ENCODE data around the gene TSPAN17. TPM values are rescaled to one million over a fixed set of nuclear protein-coding genes. Genes with fewer than 3 reads are reported as not detected.

The TSPAN17 gene
- total RNA-seq, 1 donor from 2014 or later: 41.8 TPM

DNA sequence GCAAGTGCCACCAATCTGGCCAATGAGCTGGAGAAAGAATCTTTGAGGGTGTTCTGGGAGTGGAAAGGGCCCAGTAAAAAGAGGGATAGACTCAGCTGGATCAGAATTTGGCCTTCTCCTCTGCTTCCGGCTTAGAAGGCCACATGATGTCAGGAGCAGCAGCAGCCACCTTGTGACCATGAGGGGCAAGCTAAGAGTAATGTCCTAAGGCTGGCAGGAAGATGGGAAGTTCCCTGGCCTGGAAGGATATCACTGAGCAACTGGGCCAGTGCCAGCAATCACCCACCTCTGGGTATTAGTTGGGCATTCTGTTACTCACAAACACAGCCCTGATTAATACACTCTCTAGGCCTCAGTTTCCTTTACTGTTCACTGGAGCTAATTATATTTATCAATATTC is 44.2 kb downstream of the TSPAN17 start:
- no peak overlapping the region for H3K4me3 Mint-ChIP-seq (ENCODE audit: unreplicated experiment)
- H3K9me3 Mint-ChIP-seq (ENCODE audit: unreplicated experiment): no peaks in the 10 kb centered on the region
- DNase-seq (ENCODE audit: extremely low spot score, unreplicated experiment): no peak
- no peaks in the 10 kb centered on the region for H3K4me1 Mint-ChIP-seq (ENCODE audit: unreplicated experiment)
- TF ChIP-seq, protein P1, sequence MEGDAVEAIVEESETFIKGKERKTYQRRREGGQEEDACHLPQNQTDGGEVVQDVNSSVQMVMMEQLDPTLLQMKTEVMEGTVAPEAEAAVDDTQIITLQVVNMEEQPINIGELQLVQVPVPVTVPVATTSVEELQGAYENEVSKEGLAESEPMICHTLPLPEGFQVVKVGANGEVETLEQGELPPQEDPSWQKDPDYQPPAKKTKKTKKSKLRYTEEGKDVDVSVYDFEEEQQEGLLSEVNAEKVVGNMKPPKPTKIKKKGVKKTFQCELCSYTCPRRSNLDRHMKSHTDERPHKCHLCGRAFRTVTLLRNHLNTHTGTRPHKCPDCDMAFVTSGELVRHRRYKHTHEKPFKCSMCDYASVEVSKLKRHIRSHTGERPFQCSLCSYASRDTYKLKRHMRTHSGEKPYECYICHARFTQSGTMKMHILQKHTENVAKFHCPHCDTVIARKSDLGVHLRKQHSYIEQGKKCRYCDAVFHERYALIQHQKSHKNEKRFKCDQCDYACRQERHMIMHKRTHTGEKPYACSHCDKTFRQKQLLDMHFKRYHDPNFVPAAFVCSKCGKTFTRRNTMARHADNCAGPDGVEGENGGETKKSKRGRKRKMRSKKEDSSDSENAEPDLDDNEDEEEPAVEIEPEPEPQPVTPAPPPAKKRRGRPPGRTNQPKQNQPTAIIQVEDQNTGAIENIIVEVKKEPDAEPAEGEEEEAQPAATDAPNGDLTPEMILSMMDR (IDR thresholded peaks at IDR 0.05): no peak
- H3K36me3 Mint-ChIP-seq (ENCODE audit: unreplicated experiment): no peaks in the 10 kb centered on the region
- H3K27me3 Mint-ChIP-seq (ENCODE audit: unreplicated experiment): peaks cover 72% of the 10 kb centered on the region
- H3K27ac Mint-ChIP-seq (ENCODE audit: unreplicated experiment): no peak overlapping the region

DNA sequence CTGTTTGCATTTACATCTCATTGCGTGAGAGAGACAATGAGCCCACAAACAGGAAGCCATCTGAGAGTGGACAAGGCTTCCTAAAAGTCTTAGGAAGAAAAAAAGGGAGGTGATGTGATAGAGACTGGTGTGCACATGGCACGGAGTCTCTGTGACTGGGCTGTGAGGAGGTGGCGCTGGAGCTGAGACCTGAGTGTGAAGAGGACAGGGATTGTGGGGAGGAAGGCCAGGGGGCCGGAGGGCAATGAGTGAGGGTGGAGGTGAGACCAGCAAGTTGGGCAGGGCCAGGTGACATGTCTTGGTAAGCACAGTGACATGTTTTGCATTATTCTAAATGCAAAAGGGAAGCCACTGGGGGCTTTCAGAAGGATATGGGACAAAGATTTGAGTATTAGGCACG is 45.0 kb downstream of the TSPAN17 start:
- DNase-seq (ENCODE audit: extremely low spot score, unreplicated experiment): no peak
- no peaks in the 10 kb centered on the region for H3K4me1 Mint-ChIP-seq (ENCODE audit: unreplicated experiment)
- H3K9me3 Mint-ChIP-seq (ENCODE audit: unreplicated experiment): no peaks in the 10 kb centered on the region
- H3K27ac Mint-ChIP-seq (ENCODE audit: unreplicated experiment): no peak overlapping the region
- peaks cover 73% of the 10 kb centered on the region for H3K27me3 Mint-ChIP-seq (ENCODE audit: unreplicated experiment)
- no peaks in the 10 kb centered on the region for H3K36me3 Mint-ChIP-seq (ENCODE audit: unreplicated experiment)
- H3K4me3 Mint-ChIP-seq (ENCODE audit: unreplicated experiment): no peak overlapping the region
- TF ChIP-seq, protein P1 (IDR thresholded peaks at IDR 0.05): no peak

DNA sequence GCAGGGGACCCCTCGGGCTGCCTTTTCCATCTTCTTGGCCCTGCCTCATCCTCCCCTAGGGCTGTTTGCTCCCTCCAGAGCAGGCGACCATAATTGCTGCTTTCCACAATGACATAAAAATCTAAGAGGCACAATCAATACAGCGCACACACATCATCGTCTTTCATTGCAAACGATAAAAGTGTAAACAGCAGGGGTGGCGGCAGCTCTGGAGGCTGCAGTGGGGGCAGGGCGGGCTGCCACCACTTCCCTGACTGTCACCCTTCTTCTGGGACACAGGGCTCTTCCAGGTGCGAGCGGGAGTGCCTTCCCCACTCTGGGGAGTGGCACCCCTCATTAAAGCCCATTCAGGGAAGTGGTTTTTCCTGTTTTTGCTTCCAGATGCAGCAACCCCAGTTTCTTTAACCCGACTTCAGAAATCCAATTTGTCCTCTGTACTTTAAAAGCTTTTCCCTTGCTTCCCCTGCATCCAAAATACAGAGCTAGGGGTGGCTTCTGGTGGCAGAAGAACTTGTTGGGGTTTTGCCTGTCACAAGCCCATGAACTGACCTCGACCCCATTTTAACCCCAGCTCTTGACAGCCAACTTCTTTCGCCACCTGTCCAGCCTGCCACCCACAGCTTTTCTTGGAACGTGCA is 45.7 kb downstream of the TSPAN17 start:
- no peaks in the 10 kb centered on the region for H3K36me3 Mint-ChIP-seq (ENCODE audit: unreplicated experiment)
- H3K27ac Mint-ChIP-seq (ENCODE audit: unreplicated experiment): no peak overlapping the region
- peaks cover 76% of the 10 kb centered on the region for H3K27me3 Mint-ChIP-seq (ENCODE audit: unreplicated experiment)
- H3K9me3 Mint-ChIP-seq (ENCODE audit: unreplicated experiment): no peaks in the 10 kb centered on the region
- TF ChIP-seq, protein P1 (IDR thresholded peaks at IDR 0.05): no peak
- no peak overlapping the region for H3K4me3 Mint-ChIP-seq (ENCODE audit: unreplicated experiment)
- H3K4me1 Mint-ChIP-seq (ENCODE audit: unreplicated experiment): no peaks in the 10 kb centered on the region
- DNase-seq (ENCODE audit: extremely low spot score, unreplicated experiment): no peak

DNA sequence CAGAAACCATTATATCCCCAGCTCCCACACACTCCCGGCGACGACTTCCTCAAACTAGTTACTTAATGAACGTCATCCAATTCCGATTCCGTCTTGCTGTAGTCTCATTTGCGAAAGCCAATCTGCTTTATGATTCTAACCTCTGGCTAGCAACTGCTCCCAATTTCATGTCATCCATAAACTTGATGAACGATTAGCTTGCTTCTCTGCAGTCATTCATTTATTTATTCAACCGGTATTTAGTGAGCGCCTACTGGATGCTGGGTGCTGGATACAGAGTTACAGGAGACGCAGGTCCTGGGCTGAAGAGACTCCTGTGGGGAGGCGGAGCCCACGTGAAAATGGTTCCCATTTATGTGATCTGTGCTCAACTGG is 46.2 kb downstream of the TSPAN17 start:
- peaks cover 81% of the 10 kb centered on the region for H3K27me3 Mint-ChIP-seq (ENCODE audit: unreplicated experiment)
- no peak overlapping the region for H3K27ac Mint-ChIP-seq (ENCODE audit: unreplicated experiment)
- no peaks in the 10 kb centered on the region for H3K36me3 Mint-ChIP-seq (ENCODE audit: unreplicated experiment)
- no peaks in the 10 kb centered on the region for H3K4me1 Mint-ChIP-seq (ENCODE audit: unreplicated experiment)
- no peak for DNase-seq (ENCODE audit: extremely low spot score, unreplicated experiment)
- TF ChIP-seq, protein P1 (IDR thresholded peaks at IDR 0.05): no peak
- no peak overlapping the region for H3K4me3 Mint-ChIP-seq (ENCODE audit: unreplicated experiment)
- no peaks in the 10 kb centered on the region for H3K9me3 Mint-ChIP-seq (ENCODE audit: unreplicated experiment)

DNA sequence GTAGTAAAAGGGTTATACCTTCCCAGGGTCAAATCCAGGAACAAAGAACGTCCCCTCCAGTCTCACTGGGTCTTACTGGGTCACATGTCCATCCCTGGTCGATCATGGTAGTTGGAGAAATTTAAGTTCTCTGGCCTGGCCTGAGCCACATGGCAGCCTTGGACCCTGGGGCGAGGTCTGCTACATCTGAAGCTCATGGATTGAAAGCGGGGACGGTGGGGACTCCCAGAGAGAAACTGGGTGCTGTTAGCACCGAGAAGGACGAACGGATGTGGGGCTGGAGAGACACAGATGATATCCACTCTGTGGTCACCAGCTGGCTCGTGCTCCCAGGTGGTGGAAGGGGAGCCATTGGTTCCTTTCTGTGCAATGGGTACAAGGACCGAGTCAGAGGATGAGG is 46.9 kb downstream of the TSPAN17 start:
- no peak overlapping the region for H3K27ac Mint-ChIP-seq (ENCODE audit: unreplicated experiment)
- DNase-seq (ENCODE audit: extremely low spot score, unreplicated experiment): no peak
- peaks cover 85% of the 10 kb centered on the region for H3K27me3 Mint-ChIP-seq (ENCODE audit: unreplicated experiment)
- no peak overlapping the region for H3K4me3 Mint-ChIP-seq (ENCODE audit: unreplicated experiment)
- H3K36me3 Mint-ChIP-seq (ENCODE audit: unreplicated experiment): no peaks in the 10 kb centered on the region
- TF ChIP-seq, protein P1 (IDR thresholded peaks at IDR 0.05): no peak
- no peaks in the 10 kb centered on the region for H3K4me1 Mint-ChIP-seq (ENCODE audit: unreplicated experiment)
- H3K9me3 Mint-ChIP-seq (ENCODE audit: unreplicated experiment): no peaks in the 10 kb centered on the region
